ENCODE data around the gene DUS3L.

The DUS3L gene, protein sequence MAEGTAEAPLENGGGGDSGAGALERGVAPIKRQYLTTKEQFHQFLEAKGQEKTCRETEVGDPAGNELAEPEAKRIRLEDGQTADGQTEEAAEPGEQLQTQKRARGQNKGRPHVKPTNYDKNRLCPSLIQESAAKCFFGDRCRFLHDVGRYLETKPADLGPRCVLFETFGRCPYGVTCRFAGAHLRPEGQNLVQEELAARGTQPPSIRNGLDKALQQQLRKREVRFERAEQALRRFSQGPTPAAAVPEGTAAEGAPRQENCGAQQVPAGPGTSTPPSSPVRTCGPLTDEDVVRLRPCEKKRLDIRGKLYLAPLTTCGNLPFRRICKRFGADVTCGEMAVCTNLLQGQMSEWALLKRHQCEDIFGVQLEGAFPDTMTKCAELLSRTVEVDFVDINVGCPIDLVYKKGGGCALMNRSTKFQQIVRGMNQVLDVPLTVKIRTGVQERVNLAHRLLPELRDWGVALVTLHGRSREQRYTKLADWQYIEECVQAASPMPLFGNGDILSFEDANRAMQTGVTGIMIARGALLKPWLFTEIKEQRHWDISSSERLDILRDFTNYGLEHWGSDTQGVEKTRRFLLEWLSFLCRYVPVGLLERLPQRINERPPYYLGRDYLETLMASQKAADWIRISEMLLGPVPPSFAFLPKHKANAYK

DNA sequence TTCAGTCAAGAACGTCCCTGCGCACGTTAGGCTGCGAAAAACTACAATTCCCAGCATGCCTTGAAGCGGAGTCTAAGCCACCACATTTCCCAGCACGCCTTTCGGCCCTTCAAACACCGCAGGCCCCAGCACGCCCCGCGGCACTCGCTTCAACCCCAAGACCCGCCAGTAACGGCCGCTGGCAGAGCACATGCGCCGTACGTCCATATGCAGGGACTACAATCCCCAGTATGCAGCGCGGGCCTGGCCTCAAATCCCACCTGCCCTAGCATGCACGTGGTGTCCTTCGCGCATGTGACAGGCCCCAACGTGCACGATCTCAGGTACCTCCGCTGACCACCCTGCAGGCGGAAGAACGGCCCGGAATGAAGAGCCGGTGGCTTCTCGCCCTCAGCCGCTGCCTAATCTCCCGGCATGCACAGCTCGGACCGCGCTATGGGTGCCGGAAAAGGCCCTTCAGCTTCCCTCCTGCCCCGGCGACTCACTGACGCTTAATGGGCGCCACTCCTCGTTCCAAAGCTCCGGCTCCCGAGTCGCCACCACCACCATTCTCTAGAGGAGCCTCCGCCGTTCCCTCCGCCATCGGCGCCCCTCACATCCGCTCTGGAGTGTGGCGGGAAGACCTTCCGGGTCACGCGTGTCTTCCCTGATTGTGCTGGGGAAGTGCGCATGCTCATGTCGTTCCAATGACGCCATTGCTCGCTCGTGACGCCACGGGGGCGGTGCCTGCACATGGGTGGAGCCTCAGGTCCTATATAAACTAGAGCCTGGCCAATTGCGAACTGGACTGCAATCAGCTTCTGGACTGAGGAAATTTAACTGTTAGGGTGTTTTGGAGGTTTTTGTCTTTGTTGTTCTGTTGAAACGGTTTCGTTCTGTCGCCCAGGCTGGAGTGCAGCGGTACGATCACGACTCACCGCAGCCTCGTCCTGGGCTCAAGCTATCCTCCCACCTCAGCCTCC is at the start of gene DUS3L:
Gene DUS3L, minus strand, starts transcription at position 605 of the 962 bp plus-strand sequence. Its CDS starts 22 bp downstream, at position 583.
- DNase-seq: peak; percentile 94

DNA sequence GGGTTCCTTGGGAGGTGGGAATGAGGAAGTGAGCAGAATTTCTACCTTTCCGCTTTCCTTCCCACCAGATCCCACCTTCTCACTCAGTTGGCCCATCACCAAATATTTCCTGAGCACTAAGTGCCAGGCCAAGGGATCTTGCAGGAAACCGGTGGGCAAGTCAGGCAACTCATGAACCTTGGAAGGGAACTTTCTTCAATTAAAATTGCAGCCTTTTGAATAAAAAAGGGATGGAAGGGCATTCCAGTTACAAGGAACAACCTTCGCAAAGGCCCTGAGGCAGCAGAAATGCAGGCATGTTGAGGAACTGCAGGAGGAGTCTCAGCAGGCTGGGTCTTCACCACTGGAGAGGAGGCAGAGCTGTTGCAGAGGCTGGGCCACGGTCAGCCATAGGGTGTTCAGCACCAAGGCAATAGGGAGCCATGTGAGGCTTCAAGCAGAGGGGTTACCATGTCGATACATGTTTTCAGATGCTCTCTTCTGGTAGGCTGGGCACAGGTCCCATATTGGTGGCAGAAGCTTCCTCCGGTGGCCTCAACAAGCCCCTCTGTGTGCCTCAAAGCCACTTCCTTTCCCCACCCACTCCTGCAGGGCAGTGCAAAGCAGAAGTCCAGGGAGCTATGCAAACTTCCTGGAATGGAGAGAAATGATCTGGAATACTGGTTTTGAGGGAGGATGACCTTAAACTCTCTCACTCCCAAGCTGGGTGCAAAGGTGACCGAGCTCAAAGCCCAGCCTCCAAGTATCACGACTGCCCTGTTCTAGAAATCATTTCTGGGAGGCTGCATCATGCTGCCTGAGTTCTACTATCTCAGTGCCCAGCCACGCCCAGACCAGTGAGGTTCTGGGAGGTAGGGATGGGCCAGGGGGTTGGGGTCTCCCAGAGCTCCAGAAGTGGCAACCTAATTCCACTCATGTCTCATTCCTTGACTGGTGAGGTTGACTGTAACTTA is 48.4 kb upstream of the DUS3L start, which contains the start of gene FUT6:
Gene FUT6, minus strand, starts transcription at position 638 of the 953 bp plus-strand sequence. CDS start 7,135 bp downstream, outside the sequence.
- no peak for DNase-seq

DNA sequence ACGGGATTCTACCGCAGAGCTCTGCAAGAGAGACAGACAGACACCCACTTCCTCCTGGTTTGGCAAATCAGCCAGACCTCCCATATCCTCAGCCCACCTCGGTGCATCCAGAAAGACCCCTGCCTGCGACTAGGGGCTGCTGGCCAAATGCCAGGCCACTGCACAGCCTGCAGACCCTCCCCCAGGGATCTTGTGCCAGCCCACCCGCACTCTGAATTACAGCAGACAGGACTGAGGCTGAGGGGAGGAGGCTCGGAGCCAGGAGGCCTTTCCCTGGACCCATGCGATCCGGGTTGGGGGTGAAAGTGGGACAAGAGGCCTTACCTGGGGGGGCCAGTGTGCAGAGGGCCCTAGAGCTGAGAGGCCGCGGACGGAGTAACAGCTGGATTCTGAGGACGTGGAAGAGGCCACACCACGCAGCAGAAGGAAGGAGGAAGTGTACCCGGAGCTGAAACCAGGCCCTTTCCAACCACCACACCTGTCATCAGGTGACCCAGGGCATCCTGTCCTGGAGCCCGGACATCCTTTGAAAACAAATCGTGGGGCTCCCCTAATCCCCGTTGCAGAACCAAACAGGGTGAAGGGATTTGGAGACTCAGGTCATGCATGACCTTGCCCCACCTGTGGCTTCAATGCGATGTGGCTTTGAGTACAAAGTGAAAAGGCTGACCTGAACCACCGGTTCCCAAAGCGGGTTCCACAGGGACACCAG is 47.5 kb upstream of the DUS3L start:
- no peak for DNase-seq

GRCh38 chr19:5837761-5838352 is 46.9 kb upstream of the DUS3L start:
- DNase-seq: no peak

DNA sequence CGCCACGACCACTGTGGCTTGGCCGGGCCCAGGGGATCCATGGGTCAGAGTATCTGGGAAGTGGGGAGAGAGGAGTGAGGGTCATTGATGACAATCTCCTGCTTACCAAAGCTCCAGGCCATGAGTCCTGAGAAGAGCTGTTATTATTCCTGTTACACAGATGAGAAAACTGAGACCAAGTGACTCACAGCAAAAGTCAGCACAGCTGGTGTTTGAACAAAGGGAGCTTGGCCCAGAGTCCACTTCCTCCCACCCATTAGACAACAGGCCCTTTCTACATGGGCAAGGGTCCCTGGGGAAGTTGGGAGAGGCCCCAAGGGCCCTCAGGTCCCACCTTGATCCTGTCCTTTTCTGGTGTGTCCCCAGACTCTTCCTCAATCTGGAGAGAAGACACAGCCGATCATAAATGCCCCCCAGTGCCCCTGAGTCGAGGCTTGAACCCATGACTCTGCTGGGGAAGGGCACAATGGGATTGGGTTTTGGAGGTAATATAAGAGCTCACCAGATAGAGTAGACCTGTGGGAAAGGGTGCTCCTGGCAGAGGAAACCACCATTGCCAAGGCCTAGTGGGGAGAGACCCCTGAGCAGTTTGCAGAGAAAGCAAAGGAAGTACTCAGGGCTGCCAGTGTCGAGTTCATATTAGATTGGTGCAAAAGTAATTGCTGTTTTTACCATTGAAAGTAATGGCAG is 41.7 kb upstream of the DUS3L start:
- DNase-seq: no peak

DNA sequence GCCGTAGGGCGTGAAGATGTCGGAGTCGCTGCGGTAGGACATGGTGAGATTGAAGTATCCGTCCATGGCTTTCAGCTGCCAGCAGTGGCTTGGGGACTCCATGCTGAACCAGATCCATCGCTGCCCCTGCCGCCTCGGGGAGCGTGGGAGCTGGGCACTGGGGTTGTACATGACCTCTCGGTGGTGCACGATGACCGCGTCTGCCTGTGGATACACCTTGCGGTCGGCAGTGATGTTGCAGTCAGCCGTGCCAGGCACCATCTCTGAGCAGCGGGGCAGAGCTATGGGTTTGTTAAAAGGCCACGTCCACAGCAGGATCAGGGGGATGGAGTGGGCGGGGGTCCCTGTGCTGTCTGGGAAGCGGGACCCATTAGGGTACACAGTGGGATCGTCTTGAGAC is 41.1 kb upstream of the DUS3L start:
- no peak for DNase-seq

DNA sequence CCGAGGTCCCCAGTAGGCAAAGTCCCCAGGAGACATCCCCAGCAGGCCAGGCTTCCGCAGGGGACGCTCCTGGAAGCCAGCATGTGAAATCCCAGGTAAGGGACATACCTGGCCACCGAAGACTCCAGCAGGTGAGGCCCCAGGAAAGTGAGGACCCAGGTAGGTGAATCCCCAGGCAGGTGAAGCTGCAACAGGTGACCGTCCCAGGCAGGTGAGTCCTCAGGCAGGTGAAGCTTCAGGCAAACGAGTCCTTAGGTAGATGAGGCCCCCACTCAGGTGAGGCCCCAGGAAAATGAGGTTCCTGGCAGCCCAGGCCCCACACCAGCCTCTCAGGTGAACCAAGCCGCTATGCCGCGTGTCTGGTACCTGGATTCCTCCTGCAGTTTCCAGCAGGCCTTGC is 40.2 kb upstream of the DUS3L start:
- no peak for DNase-seq

DNA sequence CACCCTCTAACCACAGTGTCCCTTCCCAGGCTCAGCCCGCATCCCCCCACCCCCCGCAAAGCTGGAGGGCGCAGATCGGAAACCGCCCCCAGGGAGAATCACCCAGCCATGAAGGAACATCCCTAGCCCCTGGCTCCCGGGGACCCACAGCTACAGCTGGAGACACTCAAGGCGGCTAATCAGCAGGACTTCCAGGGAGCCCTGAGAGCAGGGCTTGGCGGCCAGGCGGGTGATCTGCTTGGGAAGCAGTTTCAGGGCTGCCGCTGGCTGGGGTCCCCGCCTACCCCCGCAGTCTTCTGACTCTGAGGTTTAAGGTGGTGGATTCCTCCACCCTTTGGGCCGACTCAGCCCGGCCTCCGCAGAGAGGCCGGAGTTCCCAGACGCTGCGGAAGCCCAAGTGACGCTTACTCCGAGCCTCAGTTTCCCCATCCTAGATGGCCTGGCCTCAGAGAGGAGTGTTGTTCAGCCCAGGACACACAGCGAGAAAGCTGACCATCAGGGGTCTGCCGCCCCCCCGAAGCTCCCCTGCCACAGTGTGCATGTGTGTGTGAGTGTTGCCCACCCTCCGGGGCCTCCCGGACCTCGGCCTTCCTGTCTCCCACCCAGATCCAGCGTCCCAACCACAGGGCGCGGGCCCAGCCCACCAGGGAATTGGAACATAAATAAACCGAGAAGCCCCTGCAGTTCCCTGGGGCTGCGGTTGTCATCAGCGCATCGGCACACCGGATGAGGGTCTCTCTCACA is 38.8 kb upstream of the DUS3L start:
- no peak for DNase-seq

DNA sequence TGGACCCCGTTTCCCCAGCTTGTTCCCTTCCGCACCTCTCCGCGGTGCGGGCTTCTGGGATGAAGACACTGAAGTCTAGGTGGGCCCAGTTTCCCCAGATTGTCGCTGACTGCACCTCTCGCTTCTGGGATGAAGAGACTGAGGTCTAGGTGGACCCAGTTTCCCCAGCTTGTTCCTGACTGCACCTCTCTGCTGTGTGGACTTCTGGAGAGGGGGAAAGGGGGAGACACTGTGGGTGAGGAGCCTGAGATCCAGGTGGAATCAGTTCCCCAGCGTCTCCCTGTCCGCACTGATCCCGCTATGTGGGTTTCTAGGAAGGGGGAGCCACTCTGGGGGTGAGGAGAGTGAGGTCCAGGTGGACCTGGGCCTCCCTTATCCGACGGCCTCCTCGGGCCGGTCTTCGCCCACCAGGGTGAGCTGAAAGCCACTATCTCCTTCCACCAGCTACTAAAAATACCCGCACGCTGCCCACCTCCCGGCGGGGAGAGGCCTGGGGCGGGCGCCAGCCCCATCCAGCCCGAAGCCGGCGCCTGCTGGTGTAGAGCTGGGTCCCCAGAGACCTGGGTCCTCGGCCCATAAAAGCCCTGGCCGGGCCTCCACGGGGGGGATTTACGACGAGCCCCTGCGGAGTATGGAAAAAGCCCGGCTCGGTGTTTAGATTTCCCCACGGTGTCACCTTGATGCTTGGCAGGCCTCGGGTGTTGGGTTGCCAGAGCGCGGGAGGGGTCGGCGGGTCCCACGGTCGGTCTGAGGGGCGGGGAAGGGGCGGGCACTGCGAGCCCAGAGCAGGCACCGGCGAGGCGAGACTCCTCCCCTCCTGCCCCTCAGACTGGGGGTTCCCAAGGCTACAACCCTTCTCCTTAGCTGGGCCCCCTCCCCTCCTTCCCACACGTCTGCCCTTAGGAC is 38.0 kb upstream of the DUS3L start:
- no peak for DNase-seq

DNA sequence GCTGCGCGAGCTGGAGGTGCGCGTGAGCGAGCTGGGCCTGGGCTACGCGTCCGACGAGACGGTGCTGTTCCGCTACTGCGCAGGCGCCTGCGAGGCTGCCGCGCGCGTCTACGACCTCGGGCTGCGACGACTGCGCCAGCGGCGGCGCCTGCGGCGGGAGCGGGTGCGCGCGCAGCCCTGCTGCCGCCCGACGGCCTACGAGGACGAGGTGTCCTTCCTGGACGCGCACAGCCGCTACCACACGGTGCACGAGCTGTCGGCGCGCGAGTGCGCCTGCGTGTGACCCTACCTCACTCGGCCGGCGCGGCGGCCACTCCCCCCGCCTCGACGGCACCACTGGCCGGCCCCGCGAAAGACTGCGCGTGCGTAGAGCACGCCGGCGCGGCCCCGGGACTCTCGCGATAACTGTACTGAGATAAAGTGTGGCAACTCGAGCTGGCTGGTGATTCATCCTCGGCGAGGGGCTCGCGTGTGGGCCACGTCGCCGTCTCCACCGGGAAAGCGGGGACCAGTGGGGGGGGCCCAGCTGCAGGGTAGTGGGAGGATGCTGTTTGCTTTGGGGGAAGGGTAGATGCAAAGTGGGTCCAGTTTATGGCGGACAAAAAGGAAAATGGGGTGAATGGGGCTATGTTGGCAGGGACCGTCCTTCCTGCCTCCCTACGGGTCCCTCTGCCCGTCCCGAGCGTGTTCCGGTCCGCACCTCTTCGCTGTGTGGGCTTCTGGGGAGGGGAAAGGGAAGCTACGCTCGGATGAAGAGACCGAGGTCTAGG is 37.1 kb upstream of the DUS3L start:
- peak; percentile 87 for DNase-seq

GRCh38 chr19:5827342-5827890 is 36.5 kb upstream of the DUS3L start:
- DNase-seq: no peak

DNA sequence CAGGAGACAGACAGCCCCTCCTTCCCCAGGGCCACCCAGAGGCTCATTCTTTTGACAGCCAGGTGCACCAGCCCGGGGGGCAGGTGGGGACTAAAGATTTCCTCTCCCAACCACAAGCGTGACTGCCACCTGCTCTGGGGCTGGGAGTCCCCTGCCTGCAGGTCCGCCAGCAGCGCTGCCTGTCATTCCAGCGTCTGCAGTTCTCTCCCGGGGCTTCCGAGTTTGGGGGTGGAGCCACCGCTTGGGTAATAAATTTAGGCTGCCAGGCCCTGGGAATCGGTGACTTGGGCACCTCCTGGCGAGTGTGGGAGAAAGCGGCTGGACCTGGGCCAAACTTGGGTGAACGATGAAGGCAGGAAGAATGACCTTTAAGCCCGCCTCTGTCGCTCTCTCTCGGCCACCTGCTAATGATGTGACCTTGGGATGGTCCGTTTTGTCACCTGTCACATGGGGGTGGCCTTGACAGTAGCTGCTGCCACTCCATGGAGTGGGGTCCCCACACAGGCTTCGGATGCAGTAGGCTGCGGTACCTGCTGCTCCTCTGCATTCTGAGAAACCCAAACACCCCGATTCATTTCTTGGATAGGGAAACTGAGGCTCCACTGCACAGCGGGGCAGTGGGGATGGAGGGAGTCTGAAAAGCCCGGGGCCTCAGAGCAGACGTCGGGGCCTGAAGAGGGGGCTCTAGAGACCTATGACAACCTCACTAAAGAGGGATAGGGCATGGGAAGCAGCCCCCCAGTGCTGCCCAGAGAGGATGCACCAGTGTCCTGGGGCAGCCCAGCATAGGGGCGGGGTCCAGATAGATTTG is 35.8 kb upstream of the DUS3L start:
- DNase-seq: no peak

- no peak for DNase-seq
Measured at GRCh38 chr19:5825178-5825577, 34.2 kb upstream of the DUS3L start.

DNA sequence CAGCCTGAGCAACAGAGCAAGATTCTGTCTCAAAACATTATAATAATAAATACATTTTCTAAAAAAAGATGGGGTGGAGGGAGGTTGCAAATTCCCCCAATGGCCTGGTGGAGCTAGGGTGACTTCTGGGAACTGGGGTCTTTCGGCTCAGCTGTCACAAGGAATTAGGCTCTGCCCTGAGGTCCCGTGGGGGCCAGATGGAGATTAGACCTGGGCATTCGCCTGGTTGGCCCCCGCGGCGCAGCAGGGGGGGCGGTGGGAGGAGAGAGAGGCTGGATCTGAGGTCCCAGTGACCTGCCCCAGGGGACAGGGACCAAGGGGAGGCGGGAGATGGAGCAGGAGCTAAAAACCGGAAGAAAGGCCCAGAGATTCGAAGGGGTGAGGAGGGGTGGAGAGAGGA is 33.8 kb upstream of the DUS3L start:
- DNase-seq: no peak

GRCh38 chr19:5823579-5824281 is 32.8 kb upstream of the DUS3L start:
- no peak for DNase-seq
